Colon (tissue), 2 donors: ENCODE data around the gene RTEL1.
"Not testable (repeated sequence)": the region's sequence is repeated elsewhere in the genome, so short reads cannot be mapped to it uniquely, and the experiment has no call there.

Experiments
- FAIRE-seq: peaks from 2 replicates; lab custom pipeline; 2012; peaks lifted over from hg19 to GRCh38; lab: Jason Lieb, UNC
- donor health status: control.
- donor health status: control.

The RTEL1 gene

GRCh38 chr20:63671695-63672094 lies 13.6 kb downstream of the RTEL1 start:
- FAIRE-seq = not testable (repeated sequence)

- no peak for FAIRE-seq
These were observed 14.6 kb downstream of the RTEL1 start for GRCh38 chr20:63672666-63673065.

GRCh38 chr20:63673951-63674350 lies 15.8 kb downstream of the RTEL1 start:
- no peak for FAIRE-seq

GRCh38 chr20:63675681-63676368 lies 17.7 kb downstream of the RTEL1 start:
- FAIRE-seq = no peak

- FAIRE-seq = no peak
These were observed 20.0 kb downstream of the RTEL1 start for GRCh38 chr20:63678071-63678470.

GRCh38 chr20:63678667-63679465 lies 20.8 kb downstream of the RTEL1 start:
- FAIRE-seq = no peak

GRCh38 chr20:63679799-63680305 lies 21.7 kb downstream of the RTEL1 start:
- FAIRE-seq = no peak

GRCh38 chr20:63680427-63680826 lies 22.3 kb downstream of the RTEL1 start:
- FAIRE-seq = no peak

- no peak for FAIRE-seq
These were observed 22.9 kb downstream of the RTEL1 start for GRCh38 chr20:63680857-63681608.

- no peak for FAIRE-seq
These were observed 23.6 kb downstream of the RTEL1 start for GRCh38 chr20:63681609-63682142.

- FAIRE-seq = no peak
These were observed 24.4 kb downstream of the RTEL1 start for GRCh38 chr20:63682384-63683139.

GRCh38 chr20:63685269-63686026 lies 27.3 kb downstream of the RTEL1 start:
- FAIRE-seq = no peak

- no peak for FAIRE-seq
These were observed 28.0 kb downstream of the RTEL1 start for GRCh38 chr20:63686094-63686491.

- no peak for FAIRE-seq
These were observed 28.6 kb downstream of the RTEL1 start for GRCh38 chr20:63686492-63687321.

- no peak for FAIRE-seq
These were observed 29.5 kb downstream of the RTEL1 start for GRCh38 chr20:63687419-63688178.

- FAIRE-seq = no peak
These were observed 30.3 kb downstream of the RTEL1 start for GRCh38 chr20:63688228-63689045.

- FAIRE-seq = no peak
These were observed 31.2 kb downstream of the RTEL1 start for GRCh38 chr20:63689046-63690002.
